GM12878 (cell line): Measurements from ENCODE around the gene COL18A1. TPM values are rescaled to one million over a fixed set of nuclear protein-coding genes. Genes with fewer than 3 reads are reported as not detected.

Experiments used
- ATAC-seq: fragments of 200-7000 bp; cut with Tn5 transposase; 3 replicates; pipeline ENCODE4 v1.9.1; 2020; ENCODE audit warnings: mild to moderate bottlenecking, moderate library complexity
- BruUV-seq: library from RNA; stranded (reverse); fragments of 400-500 nt; replicated peaks from 2 replicates; lab custom pipeline; 2021; lab: Mats Ljungman, UMichigan
- CTCF ChIA-PET: fragments of 300-600 bp; sonication (Branson Sonifier 250); formaldehyde crosslinking; extraction: SDS; loops from one replicate; lab custom pipeline; 2021; ENCODE audit warnings: inconsistent platforms; lab: Yijun Ruan, JAX
- POLR2A ChIA-PET: fragments of 350-600 bp; formaldehyde crosslinking; extraction: SDS; loops from one replicate; lab custom pipeline; 2021; ENCODE audit warnings: inconsistent platforms; lab: Charles Lee
- RAD21 ChIA-PET: fragments of 300-600 bp; sonication (Branson Sonifier 250); formaldehyde crosslinking; loops from one replicate; lab custom pipeline; 2023; ENCODE audit warnings: antibody characterized with exemption; ENCODE audit not compliant: unreplicated experiment; lab: Charles Lee
- SMC1A ChIA-PET: fragments of 300-600 bp; sonication (Branson Sonifier 250); formaldehyde crosslinking; loops from one replicate; lab custom pipeline; 2023; ENCODE audit not compliant: unreplicated experiment, uncharacterized antibody; lab: Charles Lee
- DNase-seq: peaks from one replicate; pipeline ENCODE4 v3.0.0-alpha.2; 2011; ENCODE audit warnings: low read depth, low spot score
- FAIRE-seq: peaks from 3 replicates; lab custom pipeline; 2011; peaks lifted over from hg19 to GRCh38; lab: Jason Lieb, UNC
- H2AFZ ChIP-seq: 2 replicates; pipeline ENCODE4 v1.6.0; 2011; ENCODE audit warnings: low read depth, low read length, control low read depth; ENCODE audit not compliant: control insufficient read depth
- H3K27ac ChIP-seq: 2 replicates; pipeline ENCODE4 v1.5.1; 2011; ENCODE audit warnings: control low read depth; ENCODE audit not compliant: control insufficient read depth, insufficient read depth
- H3K27me3 ChIP-seq, 2 experiments: replicated peaks in 1 of 2; 2 replicates each; pipeline versions ENCODE4 v1.6.0 to v1.6.1; 2011; ENCODE audit warnings: low read length in 1 of 2; ENCODE audit not compliant: control insufficient read depth in 2 of 2, insufficient read depth in 2 of 2
- H3K36me3 ChIP-seq, 2 experiments: 2 replicates each; pipeline ENCODE4 v1.5.1; 2011; ENCODE audit warnings: low read length in 1 of 2; ENCODE audit not compliant: control insufficient read depth in 2 of 2, insufficient read depth in 2 of 2
- H3K4me1 ChIP-seq: 2 replicates; pipeline ENCODE4 v1.6.1; 2011; ENCODE audit warnings: mild to moderate bottlenecking, low read length, moderate library complexity, mixed read lengths; ENCODE audit not compliant: control insufficient read depth, insufficient read depth
- H3K4me2 ChIP-seq: 2 replicates; pipeline ENCODE4 v1.6.0; 2011; ENCODE audit warnings: control low read depth; ENCODE audit not compliant: control insufficient read depth, insufficient read depth
- H3K4me3 ChIP-seq: fragments of 200-600 bp; sonication (generic); 2 replicates; pipeline ENCODE4 v1.5.1; 2016
- H3K79me2 ChIP-seq: 2 replicates; pipeline ENCODE4 v1.6.0; 2011; ENCODE audit warnings: low read length; ENCODE audit not compliant: control insufficient read depth, insufficient read depth
- H3K9ac ChIP-seq: 2 replicates; pipeline ENCODE4 v1.8.0; 2011; ENCODE audit warnings: low read length, control low read depth, mixed read lengths; ENCODE audit not compliant: control insufficient read depth, insufficient read depth
- H3K9me3 ChIP-seq: replicated peaks from 3 replicates; pipeline ENCODE4 v1.5.1; 2011; ENCODE audit warnings: mild to moderate bottlenecking, low read length; ENCODE audit not compliant: control insufficient read depth, insufficient read depth
- H4K20me1 ChIP-seq: 2 replicates; pipeline ENCODE4 v1.6.0; 2011; ENCODE audit not compliant: control insufficient read depth, insufficient read depth
- BCL3 ChIP-seq: IDR thresholded peaks from 2 replicates; pipeline ENCODE4 v1.6.1; 2011; ENCODE audit warnings: borderline replicate concordance, low read depth, mild to moderate bottlenecking, moderate library complexity, low read length; ENCODE audit not compliant: insufficient read depth, poor library complexity, severe bottlenecking
- BCLAF1 ChIP-seq: fragments of 450-650 bp; IDR thresholded peaks from 2 replicates; pipeline ENCODE4 v1.6.1; 2017; ENCODE audit warnings: antibody characterized with exemption, mild to moderate bottlenecking, moderate library complexity
- CBX5 ChIP-seq: sonication (generic); IDR thresholded peaks from 2 replicates; pipeline ENCODE4 v1.6.1; 2016; ENCODE audit warnings: low read depth, moderate library complexity, mild to moderate bottlenecking, inconsistent platforms
- CHD1 ChIP-seq: IDR thresholded peaks from 2 replicates; pipeline ENCODE4 v1.6.1; 2012; ENCODE audit warnings: low read depth, low read length, improper control_type of control experiment
- ETV6 ChIP-seq, 2 experiments: fragments of 450-650 bp in 1 of 2; IDR thresholded peaks in 1 of 2; conservative IDR thresholded peaks in 1 of 2; 2 replicates each; pipeline ENCODE4 v1.6.1; 2014; ENCODE audit warnings: antibody characterized with exemption in 1 of 2, borderline replicate concordance in 1 of 2, low read depth in 1 of 2, mild to moderate bottlenecking in 1 of 2, moderate library complexity in 1 of 2
- FOXK2 ChIP-seq: fragments of 450-650 bp; IDR thresholded peaks from 2 replicates; pipeline ENCODE4 v1.6.1; 2017; ENCODE audit warnings: mild to moderate bottlenecking, moderate library complexity
- MYB ChIP-seq: fragments of 150-350 bp; IDR thresholded peaks from 2 replicates; pipeline ENCODE4 v1.6.1; 2014; ENCODE audit warnings: mild to moderate bottlenecking, low read depth, low read length, borderline replicate concordance
- NRF1 ChIP-seq: conservative IDR thresholded peaks from 2 replicates; pipeline ENCODE4 v1.6.1; 2011; ENCODE audit warnings: mild to moderate bottlenecking, low read depth, low read length, improper control_type of control experiment
- POLR2AphosphoS2 ChIP-seq: IDR thresholded peaks from 2 replicates; pipeline ENCODE4 v1.6.1; 2011; ENCODE audit warnings: low read depth, mild to moderate bottlenecking, low read length, improper control_type of control experiment, moderate library complexity
- RB1 ChIP-seq: fragments of 450-650 bp; formaldehyde crosslinking; IDR thresholded peaks from 2 replicates; pipeline ENCODE4 v1.6.1; 2017; ENCODE audit warnings: mild to moderate bottlenecking, borderline replicate concordance
- SIN3A ChIP-seq: IDR thresholded peaks from 2 replicates; pipeline ENCODE4 v1.6.1; 2012; ENCODE audit warnings: low read depth, low read length, improper control_type of control experiment
- ZNF274 ChIP-seq: IDR thresholded peaks from one replicate; pipeline ENCODE4 v1.8.0; 2011; ENCODE audit not compliant: insufficient read length, insufficient read depth
- WGBS: methylation state at CpG from one replicate; pipeline ENCODE4 v1.1.6; 2016; ENCODE audit warnings: low lambda C conversion rate; ENCODE audit not compliant: insufficient replicate concordance, insufficient coverage; ENCODE audit errors: missing lambda C conversion rate; 5-methylcytosine and 5-hydroxymethylcytosine counted together
- in situ Hi-C: fragments of 300-500 bp; cut with MboI; formaldehyde crosslinking; loops from 9 replicates; pipeline ENCODE4 v1.14.3; 2018; ENCODE audit warnings: mixed read lengths
- intact Hi-C: fragments of 100-400 bp; cut with micrococcal nuclease; formaldehyde crosslinking; loops from one replicate; pipeline ENCODE4 v1.14.2; 2022; ENCODE audit not compliant: unreplicated experiment
- polyA plus RNA-seq, 11 experiments: library from polyadenylated mRNA; depleted of rRNA in 4 of 11; unstranded in 6 of 11; stranded (reverse) in 5 of 11; fragments of >200 nt; fragmentation: Nextera tagmentation in 4 of 11; fragmentation: Illumina TruSeq in 1 of 11; extraction: Ambion mirVana in 4 of 11; extraction: Trizol in 1 of 11; gene quantifications; 1 replicate in 1 of 11; 2 replicates in 10 of 11; pipeline versions ENCODE4 v1.2.1 to v1.2.3, GENCODE V29; 2011 to 2016; ENCODE audit warnings: inconsistent platforms in 2 of 11, missing spikeins in 2 of 11, low read depth in 1 of 11
- total RNA-seq, 4 experiments: library from RNA; depleted of rRNA in 3 of 4; stranded (reverse); fragments of >200 nt in 3 of 4; fragmentation: Illumina TruSeq in 1 of 4; extraction: Trizol in 1 of 4; gene quantifications; 2 replicates each; pipeline versions ENCODE4 v1.2.1 to v1.2.3, GENCODE V29; 2013 to 2021

The COL18A1 gene
- total and polyA plus RNA-seq, 10 of the 15 experiments (the other 5 are each of a cell fraction or from before 2014, with no cell fraction given) = under 0.01 to 0.49 (median 0.09) TPM; not detected in 3

- H3K36me3 ChIP-seq = peaks cover 0 to 11% of the 10 kb centered on the region in 2 experiments; a peak in 2 of 4 replicates
- H3K4me3 ChIP-seq = no peak overlapping the region
- in situ Hi-C loops = no loop called here
- POLR2A ChIA-PET = no interaction called here
- CTCF ChIA-PET = no interaction called here
- TF ChIP-seq BCL3 (no peak), MYB (no peak), CHD1 (no peak)
- no peak overlapping the region for H3K4me2 ChIP-seq
- H3K27ac ChIP-seq = no peak overlapping the region
- intact Hi-C loops = no loop called here
- RAD21 ChIA-PET = no interaction called here
- H3K79me2 ChIP-seq = no peaks in the 10 kb centered on the region
- H4K20me1 ChIP-seq = no peaks in the 10 kb centered on the region
- WGBS = 78% methylated on average over 8 of the region's 8 CpGs
- FAIRE-seq (no peak), DNase-seq (no peak), ATAC-seq (no peak; the same call in 2 of the 3 replicates)
- H3K9me3 ChIP-seq = no peaks in the 10 kb centered on the region
- no peaks in the 10 kb centered on the region for H3K27me3 ChIP-seq
- no TSS peak for BruUV-seq
- H3K9ac ChIP-seq = no peak overlapping the region
- SMC1A ChIA-PET = no interaction called here
- H3K4me1 ChIP-seq = no peaks in the 10 kb centered on the region
- H2AFZ ChIP-seq = no peak overlapping the region
Measured at GRCh38 chr21:45512626-45513002, 107.6 kb downstream of the COL18A1 start.

- no peaks in the 10 kb centered on the region for H4K20me1 ChIP-seq
- DNase-seq (no peak), FAIRE-seq (no peak), ATAC-seq (no peak)
- no peak overlapping the region for H3K4me3 ChIP-seq
- H3K9me3 ChIP-seq = peaks cover under 1% of the 10 kb centered on the region; the same call in 1 of the 3 replicates
- H3K9ac ChIP-seq = no peak overlapping the region
- H3K27ac ChIP-seq = no peak overlapping the region
- WGBS = 82% methylated on average over 15 of the region's 19 CpGs
- CTCF ChIA-PET = no interaction called here
- SMC1A ChIA-PET = no interaction called here
- POLR2A ChIA-PET = no interaction called here
- H3K4me1 ChIP-seq = no peaks in the 10 kb centered on the region
- no TSS peak for BruUV-seq
- H3K36me3 ChIP-seq = peaks cover 0 to 11% of the 10 kb centered on the region in 2 experiments; a peak in 2 of 4 replicates
- no peak overlapping the region for H3K4me2 ChIP-seq
- no peaks in the 10 kb centered on the region for H3K27me3 ChIP-seq
- RAD21 ChIA-PET = no interaction called here
- H3K79me2 ChIP-seq = no peaks in the 10 kb centered on the region
- intact Hi-C loops = no loop called here
- H2AFZ ChIP-seq = no peak overlapping the region
- in situ Hi-C loops = no loop called here
- TF ChIP-seq SIN3A (no peak), FOXK2 (no peak), NRF1 (no peak), BCLAF1 (no peak), ZNF274 (no peak), POLR2AphosphoS2 (no peak), ETV6 (conservative IDR thresholded peaks at IDR 0.05 in 1 of 2, IDR thresholded peaks at IDR 0.05 in 1 of 2; ENCODE audit: borderline replicate concordance in 1 of 2, low read depth in 1 of 2) (no peak), RB1 (no peak), CBX5 (no peak)
Measured at GRCh38 chr21:45513003-45513717, 108.2 kb downstream of the COL18A1 start.
